Embryonic facial prominence (tissue), 1 donor: ENCODE measurements around the gene IFT81.
"Not testable (repeated sequence)": the region's sequence is repeated elsewhere in the genome, so short reads cannot be mapped to it uniquely, and the experiment has no call there.

Source experiments
- DNase-seq: peaks from one replicate; pipeline ENCODE4 v3.0.0-alpha.2; 2016; ENCODE audit errors: extremely low spot score

The IFT81 gene

DNA sequence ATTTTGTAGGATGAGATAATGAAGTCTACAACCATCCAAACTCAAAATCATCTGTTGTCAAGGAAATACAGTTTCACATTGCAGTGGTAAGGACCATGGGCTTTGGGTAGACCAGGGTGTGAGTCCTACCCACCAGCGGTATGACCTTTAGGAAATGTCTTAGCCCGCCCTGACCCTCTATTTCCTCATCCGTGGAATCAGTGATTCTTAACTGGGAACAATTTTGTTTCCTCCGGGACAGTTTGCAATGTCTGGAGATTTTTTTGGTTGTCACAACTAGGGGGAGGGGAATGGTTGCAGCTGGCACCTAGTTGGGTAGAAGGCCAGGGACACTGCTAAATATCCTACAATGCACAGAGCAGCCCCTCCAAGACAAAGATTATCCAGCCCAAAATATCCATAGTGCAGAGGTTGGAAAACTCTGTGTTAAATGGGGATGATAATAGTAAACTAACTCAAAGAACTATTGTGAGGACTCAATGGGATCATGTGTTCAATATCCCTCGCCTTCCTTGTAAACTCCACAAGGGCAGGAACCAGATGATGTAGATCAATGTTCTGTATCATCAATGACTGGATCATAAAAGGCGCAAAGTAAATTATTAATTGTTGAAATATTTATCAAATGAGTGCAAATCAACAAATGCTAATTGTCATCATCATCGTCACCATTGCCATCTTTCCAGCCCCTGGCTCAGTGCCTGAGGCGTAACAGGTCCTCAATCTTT is 15.7 kb upstream of the IFT81 start:
- DNase-seq = no peak

GRCh38 chr12:110109037-110109836 is 14.9 kb upstream of the IFT81 start:
- DNase-seq = no peak

DNA sequence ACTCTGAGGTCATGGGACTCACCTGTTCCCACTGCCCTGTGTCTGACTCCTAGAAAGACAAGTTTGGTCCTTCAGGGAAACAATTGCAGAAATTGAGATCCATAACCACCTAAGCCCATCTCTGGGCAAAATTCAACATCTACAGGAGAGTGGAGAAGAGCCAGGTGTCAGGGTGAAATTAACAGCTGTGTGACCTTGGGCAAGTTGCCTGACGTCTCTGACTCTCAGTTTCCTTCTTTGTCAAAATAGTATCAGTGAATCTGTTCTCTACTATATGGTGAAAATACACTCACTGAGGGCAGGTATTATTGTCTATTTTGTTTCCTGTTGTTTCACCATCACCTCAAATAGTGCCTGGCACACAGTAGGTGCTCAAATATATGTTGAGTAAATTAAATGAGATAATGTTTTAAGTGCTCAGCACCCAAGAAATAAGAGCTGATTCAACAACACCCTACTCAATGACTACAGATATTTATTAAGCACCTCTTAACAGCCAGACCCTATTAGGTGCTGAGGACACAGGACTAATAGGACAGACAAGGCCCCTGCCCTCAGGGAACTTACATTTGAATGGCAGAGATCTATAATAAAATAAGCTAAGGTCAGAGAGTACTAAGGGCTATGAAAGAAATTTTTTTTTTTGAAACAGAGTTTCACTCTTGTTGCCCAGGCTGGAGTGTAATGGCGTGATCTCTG is 14.2 kb upstream of the IFT81 start:
- DNase-seq = no peak

GRCh38 chr12:110111476-110112334 is 12.5 kb upstream of the IFT81 start:
- DNase-seq = no peak

- no peak for DNase-seq
Observed at GRCh38 chr12:110112335-110112660, 11.9 kb upstream of the IFT81 start.

DNA sequence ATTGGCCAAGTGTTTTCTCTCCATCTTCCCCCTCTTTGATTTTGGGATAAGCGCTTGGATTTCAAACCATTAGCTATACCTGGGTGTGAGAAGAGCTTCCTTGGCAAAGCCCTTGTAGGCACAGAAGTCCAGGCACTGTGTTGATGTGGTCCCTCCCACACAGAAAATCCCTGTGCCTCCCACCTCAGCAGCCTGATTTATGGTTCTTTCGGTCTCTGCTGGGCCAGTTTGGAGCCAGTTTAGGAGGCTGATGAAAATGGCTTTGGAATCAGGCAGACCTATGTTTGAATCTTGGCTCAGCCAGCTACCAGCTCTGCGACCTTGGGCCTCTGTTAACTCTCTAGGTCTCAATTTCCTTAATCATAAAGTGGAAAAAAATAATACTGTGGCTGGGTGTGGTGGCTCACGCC is 9.6 kb upstream of the IFT81 start:
- DNase-seq = no peak

DNA sequence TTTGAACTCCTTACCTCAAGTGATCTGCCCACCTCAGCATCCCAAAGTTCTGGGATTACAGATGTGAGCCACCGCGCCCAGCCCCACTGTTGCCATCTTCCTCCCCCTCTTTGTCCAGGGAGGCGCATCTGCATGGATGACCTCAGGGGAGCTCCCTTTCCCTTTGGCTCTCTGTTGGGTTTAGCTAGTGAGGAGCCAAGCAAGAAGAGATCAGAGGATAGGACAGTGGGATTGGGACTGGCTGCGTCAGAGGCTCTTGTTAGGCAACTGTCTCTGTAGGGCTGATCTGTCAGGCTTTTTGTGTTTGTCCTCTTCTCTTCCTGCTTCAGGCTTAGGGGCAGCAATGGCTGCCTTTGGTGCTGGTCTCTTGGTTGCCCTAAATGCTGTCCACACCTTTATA is 8.5 kb upstream of the IFT81 start:
- DNase-seq = no peak

DNA sequence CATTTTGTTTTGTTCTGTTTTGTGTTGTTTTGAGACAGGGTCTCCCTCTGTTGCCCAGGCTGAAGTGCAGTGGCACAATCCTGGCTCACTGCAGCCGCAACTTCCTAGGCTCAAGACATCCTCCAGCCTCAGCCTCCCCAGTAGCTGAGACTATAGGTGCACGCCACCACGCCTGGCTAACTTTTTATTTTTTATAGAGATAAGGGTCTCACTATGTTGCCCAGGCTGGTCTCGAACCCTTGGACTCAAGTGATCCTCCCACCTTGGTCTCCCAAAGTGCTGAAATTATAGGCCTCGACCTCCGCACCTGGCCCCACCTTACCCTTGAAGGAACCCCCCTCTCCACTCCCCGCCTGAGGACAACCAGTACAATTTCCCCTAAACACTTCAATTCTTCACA is 7.5 kb upstream of the IFT81 start:
- no peak for DNase-seq

- not testable (repeated sequence) for DNase-seq
Observed at GRCh38 chr12:110117210-110117609, 6.9 kb upstream of the IFT81 start.

- no peak for DNase-seq
Observed at GRCh38 chr12:110117956-110118685, 6.0 kb upstream of the IFT81 start.

DNA sequence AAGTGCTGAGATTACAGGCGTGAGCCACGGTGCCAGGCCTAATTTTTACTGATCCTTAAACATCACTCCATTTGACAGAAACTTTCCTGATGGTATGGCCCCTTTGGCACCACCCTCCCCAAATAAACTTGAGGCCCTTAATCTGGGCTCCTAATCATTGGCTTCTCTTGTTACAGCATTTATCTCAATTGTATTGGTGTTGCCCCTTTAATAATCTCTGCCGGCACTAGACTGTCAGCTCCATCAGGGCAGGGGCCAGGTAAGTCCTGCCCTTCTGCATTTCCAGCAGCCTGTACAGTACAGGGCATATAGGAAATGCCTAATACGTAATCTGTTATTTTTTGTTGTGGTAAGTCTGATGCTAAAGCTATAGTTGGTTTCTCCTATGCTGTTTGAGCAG is 1.2 kb upstream of the IFT81 start:
- DNase-seq = no peak

DNA sequence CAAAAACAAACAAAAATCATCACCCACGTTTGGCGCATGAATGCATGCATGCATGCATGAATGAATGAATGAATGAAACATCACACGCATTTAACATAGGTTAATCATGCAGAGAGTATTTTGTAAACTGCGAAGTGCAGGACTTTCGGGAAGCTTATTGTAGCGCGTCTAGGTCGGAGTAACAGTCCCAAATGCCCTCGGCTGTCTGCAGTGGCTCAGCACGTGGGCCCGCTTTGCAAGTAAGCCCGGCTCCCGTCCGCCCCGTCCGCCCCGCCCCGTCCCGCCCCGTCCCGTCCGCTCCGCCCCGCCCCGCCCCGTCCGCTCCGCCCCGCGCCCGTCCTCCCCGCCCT is 263 bp upstream of the IFT81 start:
- no peak for DNase-seq

- no peak for DNase-seq
Observed at GRCh38 chr12:110126557-110126956, 2.4 kb downstream of the IFT81 start.

DNA sequence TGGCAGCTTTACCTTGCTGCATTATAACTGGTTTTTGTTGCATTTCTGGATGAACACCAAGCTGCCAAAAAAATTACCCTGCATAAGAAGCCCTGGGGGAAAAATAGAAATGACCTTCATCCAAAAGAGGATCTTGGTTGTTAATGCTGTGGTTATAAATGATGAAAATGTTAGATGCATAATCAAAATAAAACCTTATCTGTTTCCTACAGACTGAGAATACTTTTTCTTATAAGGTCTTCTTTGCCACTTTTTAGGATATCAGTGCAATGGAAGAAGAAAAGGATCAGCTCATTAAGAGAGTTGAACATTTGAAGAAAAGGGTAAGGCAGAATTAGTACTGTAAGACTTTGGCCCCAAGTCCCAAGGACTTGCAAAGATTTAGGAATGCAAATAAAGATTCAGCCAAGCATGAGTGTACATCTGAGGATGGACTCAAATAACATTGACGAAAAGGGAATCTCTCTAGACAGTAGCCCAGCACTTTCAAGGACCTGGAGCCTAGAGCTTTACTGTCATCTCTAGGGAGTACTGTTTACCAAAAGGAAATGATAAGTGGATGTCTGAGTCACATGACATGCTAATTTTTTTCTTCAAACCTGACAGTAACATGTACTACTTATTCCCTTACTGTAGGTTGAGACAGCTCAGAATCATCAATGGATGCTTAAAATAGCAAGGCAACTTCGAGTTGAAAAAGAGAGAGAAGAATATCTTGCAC is 10.7 kb downstream of the IFT81 start:
- no peak for DNase-seq

DNA sequence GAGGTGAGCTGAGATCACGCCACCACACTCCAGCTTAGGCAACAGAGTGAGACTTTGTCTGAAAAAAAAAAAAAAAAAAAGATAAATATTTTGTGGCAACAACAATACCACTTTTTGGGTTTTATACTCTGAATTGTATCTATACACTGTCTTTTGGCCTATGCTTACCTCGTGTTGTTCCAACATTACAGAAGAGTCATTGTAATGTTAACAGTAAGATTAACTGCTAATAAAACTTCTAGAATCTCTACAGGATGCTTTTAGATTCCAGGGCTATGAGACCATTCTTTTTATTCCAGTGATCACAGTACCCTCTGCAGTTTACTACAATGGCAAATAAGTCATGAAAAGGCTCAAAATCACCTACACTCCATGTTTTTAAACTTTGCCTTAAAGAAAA is 11.6 kb downstream of the IFT81 start:
- DNase-seq = no peak

GRCh38 chr12:110137786-110138185 is 13.6 kb downstream of the IFT81 start:
- no peak for DNase-seq

DNA sequence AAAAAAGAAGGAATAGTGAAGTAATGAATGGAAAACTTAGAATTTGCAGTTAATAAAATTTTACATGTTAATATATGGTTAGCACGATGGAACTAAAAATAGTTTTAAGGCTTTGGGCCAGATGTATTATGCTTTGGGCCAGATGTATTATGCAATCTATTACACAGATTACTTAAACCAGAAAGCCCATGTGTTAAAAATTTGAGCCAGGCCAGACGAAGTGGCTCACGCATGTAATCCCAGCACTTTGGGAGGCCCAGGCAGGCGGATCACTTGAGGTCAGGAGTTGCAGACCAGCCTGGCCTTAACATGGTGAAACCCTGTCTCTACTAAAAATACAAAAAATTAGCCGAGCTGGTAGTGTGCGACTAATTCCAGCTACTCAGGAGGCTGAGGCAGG is 17.2 kb downstream of the IFT81 start:
- DNase-seq = no peak

DNA sequence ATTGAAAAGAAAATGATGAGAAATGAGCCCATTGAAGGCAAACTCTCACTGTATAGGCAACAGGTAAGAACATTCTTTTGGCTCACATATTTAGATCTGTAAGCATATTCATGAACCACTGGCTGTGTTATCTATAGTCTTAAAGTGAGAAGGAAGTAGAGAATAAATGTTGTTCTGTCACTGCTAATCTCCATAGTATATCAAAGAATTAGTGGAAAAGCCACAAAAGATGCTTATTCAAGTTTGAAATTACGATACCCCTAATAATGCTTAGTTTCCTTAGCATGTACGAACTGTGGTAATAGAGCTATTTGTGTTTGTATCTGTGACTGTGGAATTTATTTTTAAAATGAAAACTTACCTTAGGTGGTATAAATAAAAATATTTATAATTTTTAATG is 22.8 kb downstream of the IFT81 start:
- no peak for DNase-seq

- no peak for DNase-seq
Observed at GRCh38 chr12:110149086-110149660, 25.0 kb downstream of the IFT81 start.

GRCh38 chr12:110156766-110157165 is 32.6 kb downstream of the IFT81 start:
- no peak for DNase-seq
